ENCODE data around the gene POLE4. TPM values are rescaled to one million over a fixed set of nuclear protein-coding genes. Genes with fewer than 3 reads are reported as not detected.

POLE4 gene
- total RNA-seq, 1 donor, result 27.4 TPM

DNA sequence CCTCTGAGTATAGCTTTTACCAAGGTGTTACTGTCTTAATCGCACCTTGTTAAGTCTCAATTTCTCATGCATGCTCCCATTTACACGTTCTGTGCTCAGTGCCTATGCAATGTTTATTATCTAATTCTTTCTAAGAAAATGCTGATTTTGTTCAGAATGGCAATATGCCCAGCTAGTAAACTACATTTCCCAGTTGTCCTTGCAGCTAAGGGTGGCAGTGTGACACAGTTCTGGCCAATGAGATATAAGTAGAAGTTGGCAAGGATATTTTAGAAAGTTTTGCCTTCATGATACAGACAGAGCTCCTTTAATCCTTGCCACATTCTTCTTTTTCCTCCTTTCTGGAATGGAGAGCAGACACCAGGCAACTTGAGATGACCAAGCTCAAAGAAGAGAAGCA is 45.3 kb downstream of the POLE4 start:
- H3K4me3 ChIP-seq (ENCODE audit: low read depth, low read length), result no peak overlapping the region
- TF ChIP-seq, protein P1, sequence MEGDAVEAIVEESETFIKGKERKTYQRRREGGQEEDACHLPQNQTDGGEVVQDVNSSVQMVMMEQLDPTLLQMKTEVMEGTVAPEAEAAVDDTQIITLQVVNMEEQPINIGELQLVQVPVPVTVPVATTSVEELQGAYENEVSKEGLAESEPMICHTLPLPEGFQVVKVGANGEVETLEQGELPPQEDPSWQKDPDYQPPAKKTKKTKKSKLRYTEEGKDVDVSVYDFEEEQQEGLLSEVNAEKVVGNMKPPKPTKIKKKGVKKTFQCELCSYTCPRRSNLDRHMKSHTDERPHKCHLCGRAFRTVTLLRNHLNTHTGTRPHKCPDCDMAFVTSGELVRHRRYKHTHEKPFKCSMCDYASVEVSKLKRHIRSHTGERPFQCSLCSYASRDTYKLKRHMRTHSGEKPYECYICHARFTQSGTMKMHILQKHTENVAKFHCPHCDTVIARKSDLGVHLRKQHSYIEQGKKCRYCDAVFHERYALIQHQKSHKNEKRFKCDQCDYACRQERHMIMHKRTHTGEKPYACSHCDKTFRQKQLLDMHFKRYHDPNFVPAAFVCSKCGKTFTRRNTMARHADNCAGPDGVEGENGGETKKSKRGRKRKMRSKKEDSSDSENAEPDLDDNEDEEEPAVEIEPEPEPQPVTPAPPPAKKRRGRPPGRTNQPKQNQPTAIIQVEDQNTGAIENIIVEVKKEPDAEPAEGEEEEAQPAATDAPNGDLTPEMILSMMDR (IDR thresholded peaks at IDR 0.05; ENCODE audit: insufficient read depth, low read length), result no peak
- peak; percentile 48 for DNase-seq (ENCODE audit: low read depth)

DNA sequence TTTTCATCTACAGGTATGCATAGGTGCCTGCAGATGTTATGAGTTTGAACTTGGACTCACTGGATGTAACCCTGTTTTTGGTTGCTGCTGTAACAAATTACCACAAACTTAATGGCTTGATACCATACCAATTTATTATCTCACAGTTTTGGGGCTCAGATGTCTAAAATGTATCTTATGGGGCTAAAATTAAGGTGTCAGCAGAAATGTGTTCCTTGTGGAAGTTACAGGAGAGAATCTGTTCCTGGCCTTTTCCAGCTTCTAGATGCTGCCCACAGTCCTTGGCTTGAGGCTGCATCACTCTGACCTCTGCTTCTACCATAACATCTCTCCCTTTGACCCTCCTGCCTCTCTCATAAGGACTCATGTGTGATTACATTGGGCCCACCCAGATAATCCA is 47.6 kb downstream of the POLE4 start:
- TF ChIP-seq, protein P1 (IDR thresholded peaks at IDR 0.05; ENCODE audit: insufficient read depth, low read length), result no peak
- no peak for DNase-seq (ENCODE audit: low read depth)
- H3K4me3 ChIP-seq (ENCODE audit: low read depth, low read length), result no peak overlapping the region

DNA sequence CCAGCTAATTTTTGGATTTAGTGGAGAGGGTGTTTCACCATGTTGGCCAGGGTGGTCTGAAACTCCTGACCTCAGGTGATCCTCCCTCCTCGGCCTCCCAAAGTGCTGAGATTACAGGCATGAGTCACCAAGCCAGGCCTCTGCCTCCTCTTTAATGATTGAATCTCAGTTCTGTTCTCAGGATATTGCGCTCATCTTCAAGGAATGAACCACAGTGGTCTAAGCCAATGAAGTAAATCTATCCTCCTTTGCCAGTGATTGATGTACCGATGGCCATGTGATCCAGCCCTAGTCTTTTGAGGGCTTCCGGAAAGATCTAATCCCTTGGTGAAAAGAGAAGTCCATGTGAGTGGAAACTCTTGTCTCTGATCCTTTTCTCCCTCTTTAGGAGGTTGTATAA is 48.6 kb downstream of the POLE4 start:
- TF ChIP-seq, protein P1 (IDR thresholded peaks at IDR 0.05; ENCODE audit: insufficient read depth, low read length), result no peak
- no peak overlapping the region for H3K4me3 ChIP-seq (ENCODE audit: low read depth, low read length)
- DNase-seq (ENCODE audit: low read depth), result no peak

DNA sequence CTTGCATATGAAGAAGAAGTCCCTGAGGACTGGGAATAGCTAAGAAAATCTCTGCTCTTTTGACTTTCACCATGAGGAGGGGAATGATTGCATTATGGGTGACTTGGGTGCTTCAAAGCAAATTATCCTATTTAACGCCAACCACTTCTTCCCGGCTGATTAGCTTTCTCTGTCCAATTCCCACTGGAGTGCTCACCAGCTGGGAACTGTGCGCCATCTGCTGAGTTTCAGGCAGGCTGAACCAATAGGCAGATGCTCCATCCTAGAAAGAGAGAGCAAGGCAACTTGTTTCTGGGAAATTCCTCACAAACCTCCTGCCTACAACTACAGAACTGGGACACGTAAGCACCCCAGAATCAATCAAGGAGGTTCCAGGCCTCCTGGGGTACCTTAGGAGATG is 49.4 kb downstream of the POLE4 start:
- H3K4me3 ChIP-seq (ENCODE audit: low read depth, low read length), result no peak overlapping the region
- DNase-seq (ENCODE audit: low read depth), result no peak
- TF ChIP-seq, protein P1 (IDR thresholded peaks at IDR 0.05; ENCODE audit: insufficient read depth, low read length), result no peak

- no peak for DNase-seq (ENCODE audit: low read depth)
- no peak overlapping the region for H3K4me3 ChIP-seq (ENCODE audit: low read depth, low read length)
- TF ChIP-seq, protein P1 (IDR thresholded peaks at IDR 0.05; ENCODE audit: insufficient read depth, low read length), result no peak
Observed at GRCh38 chr2:75010571-75010970, 52.1 kb downstream of the POLE4 start.

- H3K4me3 ChIP-seq (ENCODE audit: low read depth, low read length), result no peak overlapping the region
- TF ChIP-seq, protein P1 (IDR thresholded peaks at IDR 0.05; ENCODE audit: insufficient read depth, low read length), result no peak
- DNase-seq (ENCODE audit: low read depth), result no peak
Observed at GRCh38 chr2:75012080-75012479, 53.6 kb downstream of the POLE4 start.

DNA sequence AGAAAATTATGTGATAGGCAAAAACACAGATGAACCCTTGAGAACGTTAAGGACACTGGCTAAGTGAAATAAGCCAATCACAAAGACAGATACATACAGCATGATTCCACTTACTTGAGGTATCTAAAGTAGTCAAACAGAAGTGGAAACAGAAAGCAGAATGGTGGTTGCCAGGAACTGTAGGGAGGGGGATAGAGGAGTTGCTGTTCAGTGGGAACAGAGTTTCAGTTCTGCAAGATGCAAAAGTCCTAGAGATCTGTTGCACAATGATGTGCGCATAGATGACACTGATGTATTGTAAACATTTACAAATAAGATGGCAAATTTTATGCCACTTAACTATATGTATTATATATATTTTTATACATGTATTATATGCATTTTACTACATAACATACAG is 59.7 kb downstream of the POLE4 start:
- no peak overlapping the region for H3K4me3 ChIP-seq (ENCODE audit: low read depth, low read length)
- no peak for DNase-seq (ENCODE audit: low read depth)
- TF ChIP-seq, protein P1 (IDR thresholded peaks at IDR 0.05; ENCODE audit: insufficient read depth, low read length), result no peak

Data from fibroblast of the aortic adventitia (primary cell).